ENCODE results near the gene RBM41. TPM values are rescaled to one million over a fixed set of nuclear protein-coding genes. Genes with fewer than 3 reads are reported as not detected.

Gene RBM41
- total RNA-seq, 1 donor from 2014 or later = 24.2 TPM

DNA sequence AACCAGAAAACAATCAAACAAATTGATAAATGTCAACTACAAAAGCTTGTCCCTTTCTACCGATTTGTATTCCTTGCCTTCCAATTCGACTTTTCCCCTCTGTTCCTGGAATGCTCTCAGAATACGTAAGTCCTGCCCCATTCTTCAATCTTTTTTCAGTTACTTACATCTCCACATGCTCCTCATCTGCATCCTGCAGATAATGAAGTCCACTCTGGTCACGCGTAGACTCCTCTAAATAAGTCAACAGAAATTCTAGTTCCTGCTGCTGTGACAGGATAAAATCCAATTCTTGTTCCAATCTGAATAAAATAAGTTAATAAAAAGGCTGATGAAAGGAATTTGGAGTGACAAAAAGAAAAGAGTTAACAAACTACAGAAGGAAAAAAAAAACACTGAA, 34.4 kb upstream of the RBM41 start:
- H3K9me3 Mint-ChIP-seq = peaks cover 18% of the 10 kb centered on the region
- no peaks in the 10 kb centered on the region for H3K27me3 Mint-ChIP-seq (ENCODE audit: low read depth)
- H3K27ac Mint-ChIP-seq = no peak overlapping the region
- H3K4me1 Mint-ChIP-seq = no peaks in the 10 kb centered on the region
- TF ChIP-seq, protein P1, sequence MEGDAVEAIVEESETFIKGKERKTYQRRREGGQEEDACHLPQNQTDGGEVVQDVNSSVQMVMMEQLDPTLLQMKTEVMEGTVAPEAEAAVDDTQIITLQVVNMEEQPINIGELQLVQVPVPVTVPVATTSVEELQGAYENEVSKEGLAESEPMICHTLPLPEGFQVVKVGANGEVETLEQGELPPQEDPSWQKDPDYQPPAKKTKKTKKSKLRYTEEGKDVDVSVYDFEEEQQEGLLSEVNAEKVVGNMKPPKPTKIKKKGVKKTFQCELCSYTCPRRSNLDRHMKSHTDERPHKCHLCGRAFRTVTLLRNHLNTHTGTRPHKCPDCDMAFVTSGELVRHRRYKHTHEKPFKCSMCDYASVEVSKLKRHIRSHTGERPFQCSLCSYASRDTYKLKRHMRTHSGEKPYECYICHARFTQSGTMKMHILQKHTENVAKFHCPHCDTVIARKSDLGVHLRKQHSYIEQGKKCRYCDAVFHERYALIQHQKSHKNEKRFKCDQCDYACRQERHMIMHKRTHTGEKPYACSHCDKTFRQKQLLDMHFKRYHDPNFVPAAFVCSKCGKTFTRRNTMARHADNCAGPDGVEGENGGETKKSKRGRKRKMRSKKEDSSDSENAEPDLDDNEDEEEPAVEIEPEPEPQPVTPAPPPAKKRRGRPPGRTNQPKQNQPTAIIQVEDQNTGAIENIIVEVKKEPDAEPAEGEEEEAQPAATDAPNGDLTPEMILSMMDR (IDR thresholded peaks at IDR 0.05; ENCODE audit: unreplicated experiment) = no peak
- no peak for DNase-seq (ENCODE audit: low spot score in 2 of 2, unreplicated experiment in 2 of 2)
- H3K36me3 Mint-ChIP-seq = no peaks in the 10 kb centered on the region
- H3K4me3 Mint-ChIP-seq = no peak overlapping the region

DNA sequence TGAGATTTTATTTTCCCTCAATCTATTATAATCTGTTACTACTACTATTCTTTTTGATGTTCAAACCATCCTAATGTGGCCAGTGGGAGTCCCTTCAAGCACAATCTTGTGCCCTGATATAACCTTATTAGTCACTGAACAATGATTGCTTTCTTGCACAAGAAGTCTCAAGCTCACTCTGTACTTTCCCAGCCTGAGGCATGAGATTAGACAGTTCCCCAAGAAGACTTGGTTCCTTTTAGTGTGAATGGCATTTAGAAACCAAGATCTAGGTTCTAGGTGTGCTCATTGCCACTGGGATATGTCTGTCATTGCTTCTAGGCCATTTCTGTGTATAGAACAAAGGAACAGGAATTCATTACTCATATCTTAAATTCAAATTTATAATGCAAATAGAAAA, 28.0 kb upstream of the RBM41 start:
- H3K36me3 Mint-ChIP-seq = peaks cover 4% of the 10 kb centered on the region
- no peaks in the 10 kb centered on the region for H3K4me1 Mint-ChIP-seq
- TF ChIP-seq, protein P1 (IDR thresholded peaks at IDR 0.05; ENCODE audit: unreplicated experiment) = no peak
- no peak overlapping the region for H3K27ac Mint-ChIP-seq
- peaks cover 35% of the 10 kb centered on the region for H3K9me3 Mint-ChIP-seq
- DNase-seq (ENCODE audit: low spot score in 2 of 2, unreplicated experiment in 2 of 2) = no peak
- H3K4me3 Mint-ChIP-seq = no peak overlapping the region
- no peaks in the 10 kb centered on the region for H3K27me3 Mint-ChIP-seq (ENCODE audit: low read depth)

DNA sequence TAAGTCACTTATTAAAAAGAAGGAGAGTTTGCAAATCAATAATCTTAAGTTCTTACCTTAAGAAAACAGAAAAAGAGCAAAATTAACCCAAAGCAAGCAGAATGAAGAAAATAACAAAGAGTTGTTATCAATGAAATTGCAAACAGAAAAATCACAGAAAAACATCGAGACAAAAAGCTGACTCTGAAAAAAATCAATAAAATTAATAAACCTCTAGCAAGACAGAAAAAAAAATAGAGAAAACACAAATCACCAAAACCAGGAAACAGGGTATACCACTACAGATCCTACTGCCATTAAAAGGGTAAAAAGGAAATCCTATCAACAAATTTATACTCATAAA, 17.3 kb upstream of the RBM41 start:
- Mint-ChIP-seq H3K27me3 (ENCODE audit: low read depth) (no peaks in the 10 kb centered on the region), H3K9me3 (peaks cover 42% of the 10 kb centered on the region), H3K4me1 (no peaks in the 10 kb centered on the region), H3K4me3 (no peak overlapping the region), H3K36me3 (peaks cover 2% of the 10 kb centered on the region), H3K27ac (no peak overlapping the region)
- TF ChIP-seq, protein P1 (IDR thresholded peaks at IDR 0.05; ENCODE audit: unreplicated experiment) = no peak
- DNase-seq (ENCODE audit: low spot score in 2 of 2, unreplicated experiment in 2 of 2) = no peak

DNA sequence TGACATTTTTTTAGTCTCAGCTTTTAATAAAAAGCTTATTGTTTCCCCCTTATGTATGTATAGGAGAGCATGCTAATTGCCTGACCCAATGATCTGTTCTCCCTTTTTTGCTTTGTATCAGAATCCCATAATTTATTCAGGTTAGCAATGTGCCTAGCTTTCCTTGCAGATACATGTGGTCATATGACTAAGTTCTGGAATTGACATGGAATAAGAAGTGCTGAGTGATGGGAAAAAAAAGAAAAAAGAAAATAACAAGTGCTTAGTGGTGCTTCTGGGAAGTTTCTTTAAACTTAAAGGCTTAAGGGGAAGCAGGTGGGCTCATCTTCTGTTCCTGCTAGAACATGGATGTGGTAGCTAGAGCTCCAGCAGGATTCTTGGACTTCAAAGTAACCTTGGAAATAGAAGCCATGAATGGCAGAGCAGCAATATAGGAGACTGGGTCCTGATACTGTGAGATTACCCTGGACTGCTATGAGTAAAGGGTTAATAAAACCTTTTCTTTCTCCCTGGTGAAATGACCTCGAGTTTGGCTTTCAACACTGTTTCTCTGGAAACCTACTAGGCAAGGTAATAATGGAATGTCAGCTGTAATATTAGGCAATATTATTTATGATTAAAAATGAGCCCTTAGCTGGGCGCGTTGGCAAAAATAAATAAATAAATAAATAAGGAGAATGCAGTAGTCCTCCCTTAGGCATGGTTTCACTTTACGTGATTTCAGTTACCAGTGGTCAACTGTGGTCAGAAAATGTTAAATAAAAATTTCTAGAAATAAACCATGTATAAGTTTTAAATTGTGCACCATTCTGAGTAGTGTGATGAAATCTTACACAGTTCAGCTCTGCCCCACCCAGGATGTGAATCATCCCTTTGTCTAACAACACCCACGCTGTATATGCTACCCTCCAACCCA, 16.7 kb upstream of the RBM41 start:
- H3K27me3 Mint-ChIP-seq (ENCODE audit: low read depth) = no peaks in the 10 kb centered on the region
- H3K36me3 Mint-ChIP-seq = peaks cover 2% of the 10 kb centered on the region
- H3K9me3 Mint-ChIP-seq = peaks cover 45% of the 10 kb centered on the region
- no peak for DNase-seq (ENCODE audit: low spot score in 2 of 2, unreplicated experiment in 2 of 2)
- H3K27ac Mint-ChIP-seq = no peak overlapping the region
- no peak overlapping the region for H3K4me3 Mint-ChIP-seq
- TF ChIP-seq, protein P1 (IDR thresholded peaks at IDR 0.05; ENCODE audit: unreplicated experiment) = no peak
- H3K4me1 Mint-ChIP-seq = no peaks in the 10 kb centered on the region

DNA sequence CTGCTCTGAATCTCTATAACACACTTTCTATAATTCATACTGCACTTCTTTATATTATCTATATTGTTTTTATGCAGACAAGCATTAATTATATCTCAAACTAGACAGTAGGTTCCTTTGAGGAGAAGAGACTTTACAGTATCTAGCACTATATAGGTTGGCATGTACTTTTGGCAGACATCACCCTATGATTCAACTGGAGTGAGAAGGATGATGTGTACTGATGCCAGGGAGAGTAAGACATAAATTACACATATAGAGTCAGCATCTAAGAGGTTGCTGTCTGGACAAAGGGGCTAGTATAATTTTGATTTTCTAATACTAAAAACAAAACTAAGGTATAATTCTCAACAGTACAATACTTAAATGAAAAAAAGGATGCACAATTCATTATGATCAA, 5.1 kb upstream of the RBM41 start:
- Mint-ChIP-seq H3K27ac (no peak overlapping the region), H3K36me3 (no peaks in the 10 kb centered on the region), H3K9me3 (peaks cover 10% of the 10 kb centered on the region), H3K4me3 (no peak overlapping the region), H3K27me3 (ENCODE audit: low read depth) (no peaks in the 10 kb centered on the region), H3K4me1 (peaks cover 4% of the 10 kb centered on the region)
- DNase-seq (ENCODE audit: low spot score in 2 of 2, unreplicated experiment in 2 of 2) = no peak
- TF ChIP-seq, protein P1 (IDR thresholded peaks at IDR 0.05; ENCODE audit: unreplicated experiment) = no peak

Data from mesothelial cell of epicardium (in vitro differentiated cells).